ENCODE results near the gene ZNF646. TPM values are rescaled to one million over a fixed set of nuclear protein-coding genes. Genes with fewer than 3 reads are reported as not detected.

ZNF646 gene
- total and polyA plus RNA-seq, 2 donors (not counting 3 experiments of a cell fraction or from before 2014, with no cell fraction given): 4.1 to 15.9 TPM

GRCh38 chr16:31038993-31039392, 35.2 kb upstream of the ZNF646 start:
- DNase-seq (ENCODE audit: low read depth, low spot score): no peak
- intact Hi-C loops (cut with micrococcal nuclease): no loop called here
- Histone ChIP-seq H3K9me1 (replicated peaks; ENCODE audit: control insufficient read depth, extremely low read depth, insufficient read depth, low read length) (no peaks in the 10 kb centered on the region), H3K4me3 (replicated peaks in 1 of 3; ENCODE audit: insufficient read depth in 1 of 3, low read depth in 1 of 3, low read length in 3 of 3) (no peak overlapping the region), H3K9ac (replicated peaks; ENCODE audit: extremely low read depth, insufficient read depth, low read length) (no peak overlapping the region), H3K79me2 (ENCODE audit: control insufficient read depth, insufficient read depth, low read length) (peaks cover 8% of the 10 kb centered on the region), H3K4me1 (ENCODE audit: control insufficient read depth, extremely low read depth, insufficient read depth, low read length) (peaks cover 5% of the 10 kb centered on the region), H3K36me3 (ENCODE audit: control insufficient read depth in 2 of 2, extremely low read depth in 1 of 2, insufficient read depth in 2 of 2, low read length in 2 of 2) (peaks cover 3 to 28% of the 10 kb centered on the region in 2 experiments), H2AFZ (ENCODE audit: low read depth, low read length) (no peak overlapping the region), H3K9me3 (replicated peaks; ENCODE audit: control insufficient read depth, insufficient read depth, low read length) (no peaks in the 10 kb centered on the region), H4K20me1 (replicated peaks; ENCODE audit: control insufficient read depth, extremely low read depth, insufficient read depth, low read length) (no peaks in the 10 kb centered on the region), H3K27me3 (ENCODE audit: control insufficient read depth in 2 of 2, insufficient read depth in 2 of 2, low read length in 2 of 2) (no peaks in the 10 kb centered on the region), H3K4me2 (ENCODE audit: insufficient read depth, low read length) (no peak overlapping the region), H3K27ac (ENCODE audit: insufficient read depth, low read depth, low read length) (no peak overlapping the region)
- ChIA-PET CTCF (interaction anchor here (1.4 kb wide), 1 partner anchor 85 kb away, joined by 3 read pairs; no protein-coding TSS in a partner anchor), POLR2A (no interaction called here)
- dilution Hi-C loops (cut with MboI; ENCODE audit: extremely low pct_ligation_motif_present, low sequenced_read_pairs): no loop called here
- no peak for FAIRE-seq
- no peak for TF ChIP-seq JUN (IDR thresholded peaks at IDR 0.05; ENCODE audit: borderline replicate concordance, insufficient read depth, insufficient read length, low read depth)
- no peak for TF ChIP-seq GATA2 (IDR thresholded peaks at IDR 0.05; ENCODE audit: insufficient read depth, insufficient read length, low read depth, low read length)
- no peak for TF ChIP-seq MAX (IDR thresholded peaks at IDR 0.05; ENCODE audit: insufficient read depth, insufficient read length)
- TF ChIP-seq POLR2A (IDR thresholded peaks at IDR 0.05; ENCODE audit: low read depth, low read length): no peak
- TF ChIP-seq POLR2AphosphoS5 (IDR thresholded peaks at IDR 0.05; ENCODE audit: insufficient read depth, low read depth, low read length): no peak
- no peak for TF ChIP-seq MYC (IDR thresholded peaks at IDR 0.05; ENCODE audit: low read depth, low read length)
- TF ChIP-seq FOS (IDR thresholded peaks at IDR 0.05; ENCODE audit: borderline replicate concordance, insufficient read depth, low read length): no peak
- TF ChIP-seq CTCF (IDR thresholded peaks at IDR 0.05; ENCODE audit: extremely low read depth in 1 of 2, insufficient read depth in 1 of 2, low read depth in 1 of 2, low read length in 2 of 2): no peak
- TF ChIP-seq EZH2 (IDR thresholded peaks at IDR 0.05; ENCODE audit: borderline replicate concordance, low read depth, low read length, severe bottlenecking): no peak
- BruUV-seq (replicated peaks): no TSS peak

Measured in endothelial cell of umbilical vein (primary cell).